ENCODE data around the gene CCNH.

The CCNH gene

GRCh38 chr5:87412630-87413342 lies at the start of gene CCNH:
TSS of gene CCNH (minus strand) at chr5:87412930. CDS start at chr5:87412794, 136 bp downstream.
- peak; percentile 95 for DNase-seq

DNA sequence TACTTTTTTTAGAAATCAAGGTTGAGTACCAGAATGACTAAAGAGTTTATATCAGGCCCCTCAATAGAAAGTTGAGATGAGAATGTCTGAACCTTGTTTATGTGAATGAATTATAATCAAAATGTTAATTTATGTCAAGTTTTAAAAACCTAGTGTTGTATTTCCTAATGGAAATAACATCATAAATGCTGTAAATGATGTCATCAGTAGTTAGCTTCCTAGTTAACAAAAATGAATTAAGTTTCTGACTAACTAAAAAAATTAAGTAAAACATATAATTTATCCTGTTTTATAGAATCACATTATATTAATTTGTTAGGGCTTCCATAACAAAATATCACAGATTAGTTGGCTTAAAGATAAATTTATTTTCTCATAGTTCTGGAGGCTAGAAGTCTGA lies 45.0 kb upstream of the CCNH start:
- DNase-seq, result no peak

DNA sequence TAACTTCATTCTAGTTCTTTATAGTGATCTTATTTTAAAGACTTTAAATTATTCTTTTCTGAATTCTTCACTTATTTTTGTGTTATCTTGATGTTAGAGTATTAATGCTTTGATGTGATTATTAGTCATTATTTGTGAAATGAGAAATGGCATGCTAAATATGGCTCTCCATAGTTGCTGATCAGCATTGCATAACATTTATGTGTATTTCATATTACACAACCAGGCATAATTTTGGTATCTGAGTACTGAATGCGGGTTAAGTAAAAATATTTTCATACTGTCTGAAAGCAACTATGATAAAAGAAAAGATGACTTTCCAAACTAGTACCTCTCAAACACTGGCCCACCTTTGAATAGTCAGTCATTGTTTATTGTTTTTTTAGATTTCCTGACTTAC lies 41.1 kb upstream of the CCNH start:
- no peak for DNase-seq

DNA sequence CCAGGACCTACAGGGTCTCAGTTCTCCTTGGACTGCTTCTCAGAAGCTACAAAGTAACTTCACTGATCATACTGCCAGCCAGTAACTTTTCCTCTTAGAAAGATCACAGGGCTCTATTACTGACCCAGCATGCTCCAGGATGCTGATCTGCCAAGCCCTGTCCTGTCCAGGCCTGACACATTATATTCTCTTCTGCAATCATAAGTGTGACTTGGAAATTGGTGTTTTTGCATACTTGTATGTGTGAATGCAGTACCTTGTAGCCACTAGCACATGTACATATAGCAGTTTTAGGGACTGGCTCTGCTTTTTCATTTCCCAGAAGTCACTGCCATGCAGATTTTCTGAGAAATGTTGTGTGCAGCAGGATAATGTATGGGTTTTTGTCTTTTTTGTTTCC lies 40.1 kb upstream of the CCNH start:
- no peak for DNase-seq

- no peak for DNase-seq
Observed at GRCh38 chr5:87442419-87442818, 29.7 kb upstream of the CCNH start.

DNA sequence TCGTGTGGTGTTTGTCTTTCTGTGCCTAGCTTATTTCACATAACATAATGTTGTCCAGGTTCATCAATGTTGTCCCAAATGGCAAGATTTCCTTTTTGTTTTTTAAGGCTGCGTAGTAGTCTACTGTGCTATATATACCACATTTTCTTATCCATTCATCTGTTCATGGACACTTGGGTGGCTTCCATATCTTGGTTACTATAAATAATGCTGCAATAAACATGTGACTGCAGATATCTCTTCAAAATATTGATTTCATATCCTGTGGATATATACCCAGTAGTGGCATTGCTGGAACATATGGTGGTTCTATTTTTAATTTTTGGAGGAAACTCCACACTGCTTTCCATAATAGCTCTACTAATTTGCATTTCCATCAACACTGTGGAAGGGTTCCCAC lies 25.5 kb upstream of the CCNH start:
- no peak for DNase-seq

- no peak for DNase-seq
Observed at GRCh38 chr5:87437724-87438123, 25.0 kb upstream of the CCNH start.

- DNase-seq, result no peak
Observed at GRCh38 chr5:87435144-87435694, 22.5 kb upstream of the CCNH start.

GRCh38 chr5:87434461-87434860 lies 21.7 kb upstream of the CCNH start:
- no peak for DNase-seq

GRCh38 chr5:87433945-87434344 lies 21.2 kb upstream of the CCNH start:
- DNase-seq, result no peak

- no peak for DNase-seq
Observed at GRCh38 chr5:87432460-87432859, 19.7 kb upstream of the CCNH start.

DNA sequence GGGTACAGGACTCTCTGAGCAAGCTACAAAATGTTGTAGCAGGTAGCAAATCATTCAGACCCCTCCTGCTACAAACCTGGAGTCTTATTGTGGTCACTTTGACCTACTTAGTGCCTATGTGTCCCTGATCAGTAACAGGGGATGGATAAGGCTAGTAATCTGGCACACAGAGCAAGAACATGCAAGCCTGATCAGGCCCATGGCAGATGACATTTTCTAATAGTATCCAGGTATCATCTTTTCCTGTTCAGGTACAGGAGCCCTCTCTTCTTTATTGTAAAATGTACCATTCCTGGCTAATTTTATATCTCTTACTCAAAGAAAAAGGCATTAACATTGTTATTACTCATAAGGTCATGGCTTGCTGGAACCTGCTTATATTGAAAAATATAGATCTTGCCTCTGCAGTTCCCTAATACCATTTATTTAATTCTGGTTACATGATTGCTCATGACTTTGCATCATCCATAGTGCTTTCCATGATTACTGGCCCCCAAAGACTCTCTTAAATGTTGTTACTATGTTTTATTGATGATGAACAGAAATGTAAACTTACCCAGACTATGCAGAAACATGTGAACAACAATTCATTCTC lies 18.2 kb upstream of the CCNH start:
- no peak for DNase-seq

DNA sequence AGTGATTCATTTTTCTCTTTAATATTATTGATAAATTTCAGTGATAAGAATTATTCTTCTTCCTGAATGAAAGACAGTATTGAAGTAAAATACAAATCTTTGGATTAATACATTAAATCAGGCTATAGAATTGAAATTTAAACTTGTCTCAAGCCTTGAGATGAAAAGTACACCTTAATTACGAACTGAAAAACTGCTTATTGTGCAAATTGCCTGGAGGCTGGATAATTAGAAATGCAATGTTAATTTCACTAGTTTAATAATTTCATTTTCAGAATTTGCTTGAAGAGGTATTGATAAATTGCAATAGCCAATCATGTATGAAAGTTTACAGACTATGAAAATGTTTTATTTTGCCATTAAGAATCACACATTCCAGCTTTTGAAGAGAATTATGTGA lies 11.0 kb upstream of the CCNH start:
- no peak for DNase-seq

DNA sequence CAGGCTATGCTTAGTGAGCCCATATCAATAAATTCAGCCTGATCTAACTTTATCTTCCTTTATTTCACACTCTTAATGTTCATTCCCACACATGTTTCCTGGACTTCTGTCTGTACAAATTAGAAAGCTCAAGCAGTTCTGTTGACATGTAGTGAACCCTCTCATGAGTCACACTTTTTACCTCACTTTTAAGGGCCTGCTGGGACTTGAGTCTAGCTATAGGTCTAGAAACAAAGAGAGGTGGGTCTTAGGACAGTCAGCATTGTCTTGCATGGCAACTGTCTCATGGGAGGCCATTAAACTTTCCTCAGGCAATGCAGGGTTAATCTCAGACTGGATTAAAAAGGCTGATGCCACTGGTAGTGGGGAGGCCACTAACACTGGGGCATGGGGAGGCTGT lies 8.6 kb upstream of the CCNH start:
- DNase-seq, result no peak

DNA sequence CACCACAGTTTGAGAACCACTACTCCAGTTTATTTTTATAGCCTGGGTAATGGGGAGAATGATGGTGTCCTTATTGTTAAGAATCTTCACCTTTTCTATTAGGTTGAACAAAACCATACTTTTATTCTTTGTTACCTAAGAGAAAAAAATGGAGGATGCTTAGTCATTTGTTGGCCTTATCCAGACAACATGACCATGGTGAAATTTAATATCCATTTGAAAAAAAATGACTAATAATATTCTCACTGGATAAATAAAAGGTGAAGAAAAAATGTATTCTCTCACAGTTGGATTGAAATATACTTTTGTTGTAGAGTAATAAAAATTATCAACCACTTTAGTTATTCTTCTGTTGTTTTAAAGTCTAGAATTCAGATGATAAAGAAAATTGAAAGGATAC lies 5.8 kb upstream of the CCNH start:
- DNase-seq, result no peak

- no peak for DNase-seq
Observed at GRCh38 chr5:87413343-87413645, 564 bp upstream of the CCNH start.

DNA sequence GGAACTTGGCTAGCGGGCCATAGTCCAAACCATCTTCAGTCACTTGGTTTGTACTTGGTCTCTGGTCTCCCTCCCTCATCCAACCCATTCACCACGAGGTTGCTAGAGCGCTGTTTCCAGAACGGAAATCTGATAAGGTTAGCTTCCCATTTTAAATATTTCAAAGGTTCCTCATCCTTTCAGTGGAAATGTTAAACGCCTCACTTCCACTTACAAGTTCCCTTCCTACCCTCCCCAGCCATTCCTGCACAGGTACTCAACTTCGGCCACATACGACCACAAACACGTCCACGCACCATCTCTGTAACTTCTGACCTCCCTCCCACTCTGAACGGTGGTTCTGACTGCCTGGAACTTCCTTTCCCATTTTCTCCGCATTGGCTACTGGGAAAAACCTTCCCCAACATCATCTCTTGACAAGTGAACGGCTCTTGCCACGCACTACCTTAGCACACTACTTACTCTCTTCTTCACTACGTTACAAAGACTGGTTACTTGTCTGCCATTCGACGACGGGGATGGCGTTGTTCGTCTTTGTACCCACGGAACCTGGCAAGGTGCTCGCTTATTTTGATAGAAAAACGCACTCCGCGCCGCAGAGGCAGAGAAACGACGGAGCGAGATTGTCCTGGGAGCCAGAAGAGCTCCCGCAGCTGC lies 629 bp downstream of the CCNH start:
- DNase-seq, result no peak

- DNase-seq, result no peak
Observed at GRCh38 chr5:87411586-87411972, 1.2 kb downstream of the CCNH start.

DNA sequence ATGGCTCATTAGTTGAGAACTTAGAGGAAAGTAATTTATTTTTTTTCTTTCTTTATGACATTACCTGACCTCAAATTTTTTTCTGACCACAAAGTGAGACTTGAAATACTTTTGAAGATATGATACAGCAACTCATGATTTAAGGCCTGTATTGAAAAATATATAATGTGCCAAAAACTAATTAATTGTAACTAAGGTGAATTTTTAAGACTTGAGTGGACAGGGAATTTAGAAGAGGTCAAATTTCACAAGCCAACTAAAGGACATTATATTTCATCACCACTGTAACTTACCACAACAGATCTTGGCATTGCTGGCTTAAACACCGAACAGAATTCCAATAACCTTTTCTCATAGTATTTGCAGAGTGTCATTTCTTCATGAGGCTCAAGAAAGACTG lies 1.8 kb downstream of the CCNH start:
- no peak for DNase-seq

DNA sequence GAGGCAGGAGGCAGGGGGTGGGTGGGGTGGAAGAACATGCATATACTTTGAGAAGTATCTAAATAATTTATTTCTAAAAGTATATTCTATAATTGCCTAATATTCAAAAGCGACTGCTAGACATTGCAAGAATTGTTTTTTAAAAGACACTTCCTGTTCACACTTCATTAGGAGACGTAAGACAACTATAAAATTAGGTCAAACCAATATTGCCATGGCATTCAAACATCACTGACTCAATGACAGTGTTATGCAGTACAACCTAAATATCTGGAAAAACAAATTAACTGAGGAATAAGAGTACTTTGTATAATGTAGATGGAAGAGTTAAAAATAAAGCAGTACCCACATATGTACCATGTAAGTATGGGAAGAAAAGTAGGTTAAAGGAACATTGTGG lies 4.5 kb downstream of the CCNH start:
- no peak for DNase-seq

GRCh38 chr5:87405472-87406155 lies 7.1 kb downstream of the CCNH start:
- DNase-seq, result no peak

DNA sequence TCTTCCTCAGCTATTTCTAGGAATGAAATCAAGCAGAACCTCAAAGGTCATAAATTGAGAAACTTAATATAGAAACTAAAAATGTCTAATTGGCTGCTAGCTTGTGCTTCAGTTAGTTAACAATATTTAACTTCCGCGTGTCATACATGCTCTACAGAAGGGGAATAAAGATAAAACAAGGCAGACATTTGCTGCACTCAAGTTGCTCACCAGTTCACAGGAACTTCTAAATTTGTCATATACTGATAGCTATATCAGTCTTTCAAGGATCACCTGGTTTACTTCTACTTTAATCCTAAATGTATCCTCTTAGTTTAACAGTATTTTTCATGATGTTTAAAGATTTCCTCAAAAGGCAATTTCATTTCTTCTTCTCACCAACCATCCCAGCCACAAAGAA lies 8.4 kb downstream of the CCNH start:
- DNase-seq, result no peak

DNA sequence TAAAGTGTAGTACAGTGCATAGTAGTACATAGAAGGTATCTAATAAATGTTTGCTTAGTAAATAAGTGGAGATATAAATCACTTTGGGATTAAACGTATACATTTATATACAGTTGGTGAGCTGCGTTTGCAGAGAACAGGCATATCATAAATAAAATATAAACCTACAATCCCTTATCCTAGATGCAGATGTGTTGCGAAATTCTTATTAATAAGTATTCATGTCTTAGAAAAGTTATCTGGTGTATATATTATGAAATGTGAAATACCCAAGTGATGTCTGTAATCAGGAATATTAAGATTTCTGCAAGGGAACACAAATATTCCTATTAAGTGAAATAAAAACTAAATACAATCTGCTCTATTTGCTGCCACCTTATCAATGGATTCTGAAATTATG lies 8.8 kb downstream of the CCNH start:
- no peak for DNase-seq

- DNase-seq, result no peak
Observed at GRCh38 chr5:87403409-87403808, 9.3 kb downstream of the CCNH start.

Measured in activated CD8-positive, alpha-beta memory T cell treated with anti-CD3 and anti-CD28 coated beads for 24 hours (primary cell).